Suprapubic skin (tissue), 4 donors: Measurements from ENCODE around the gene RALGPS2.

Source experiments
- CTCF ChIP-seq, 2 donors: fragments of 200-600 bp in 1 of 2; fragments of 450-650 bp in 1 of 2; sonication (generic) in 1 of 2; IDR thresholded peaks; one replicate each; pipeline ENCODE4 v1.5.1; 2016 to 2019; ENCODE audit warnings: antibody characterized with exemption in 2 of 2, mild to moderate bottlenecking in 1 of 2, moderate library complexity in 1 of 2
- EP300 ChIP-seq: sonication (generic); formaldehyde crosslinking; IDR thresholded peaks from one replicate; pipeline ENCODE4 v1.6.1; 2017; ENCODE audit warnings: antibody characterized with exemption
- POLR2A ChIP-seq, 2 donors: fragments of 450-650 bp; IDR thresholded peaks; one replicate each; pipeline ENCODE4 v1.6.1; 2017; ENCODE audit warnings: antibody characterized with exemption in 2 of 2, mild to moderate bottlenecking in 2 of 2, moderate library complexity in 2 of 2
- POLR2AphosphoS5 ChIP-seq, 3 donors: sonication (generic); formaldehyde crosslinking; IDR thresholded peaks; one replicate each; pipeline ENCODE4 v1.6.1; 2017; ENCODE audit warnings: antibody characterized with exemption in 3 of 3

DNA sequence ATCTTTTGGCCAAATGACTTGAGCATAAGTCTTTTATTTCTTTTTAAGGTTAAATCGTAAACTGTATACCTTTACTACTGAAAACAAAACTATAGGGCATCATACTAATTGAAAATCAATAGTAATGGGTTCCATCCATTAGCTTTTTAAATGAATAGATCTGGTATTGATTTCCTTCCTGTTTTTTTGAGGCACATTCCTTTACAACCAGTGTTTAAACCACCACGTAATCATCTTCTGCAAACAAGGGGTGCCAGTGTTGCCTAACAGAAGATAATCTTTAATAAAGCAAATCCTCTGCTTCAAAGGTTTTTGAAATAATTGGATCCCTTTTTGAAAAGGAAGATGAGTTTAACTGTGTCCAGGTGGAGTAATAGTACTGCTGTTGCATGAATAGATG lies 194.5 kb downstream of the RALGPS2 start:
- TF ChIP-seq CTCF (IDR thresholded peaks at IDR 0.05) = no peak
- TF ChIP-seq POLR2A (IDR thresholded peaks at IDR 0.05) = no peak
- no peak for TF ChIP-seq POLR2AphosphoS5 (IDR thresholded peaks at IDR 0.05)
- TF ChIP-seq EP300 = no peak
